Measurements from ENCODE around the gene IAH1. TPM values are rescaled to one million over a fixed set of nuclear protein-coding genes. Genes with fewer than 3 reads are reported as not detected.
A peak's percentile ranks its signal among the peaks of the same experiment; 100 is the strongest.

Gene IAH1, protein sequence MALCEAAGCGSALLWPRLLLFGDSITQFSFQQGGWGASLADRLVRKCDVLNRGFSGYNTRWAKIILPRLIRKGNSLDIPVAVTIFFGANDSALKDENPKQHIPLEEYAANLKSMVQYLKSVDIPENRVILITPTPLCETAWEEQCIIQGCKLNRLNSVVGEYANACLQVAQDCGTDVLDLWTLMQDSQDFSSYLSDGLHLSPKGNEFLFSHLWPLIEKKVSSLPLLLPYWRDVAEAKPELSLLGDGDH
- total RNA-seq: 59.7 TPM
- long read RNA-seq, transcript IAH1-215 (6 exons, 1,266 nt): major isoform, 47 of 77 reads
- long read RNA-seq, transcript IAH1-202 (5 exons, 2,137 nt): minor isoform, 5 of 77 reads
- long read RNA-seq, partial matches to known transcripts: 5 of 77 reads
- long read RNA-seq, other reads (novel, unspliced or antisense): 15 of 77 reads

DNA sequence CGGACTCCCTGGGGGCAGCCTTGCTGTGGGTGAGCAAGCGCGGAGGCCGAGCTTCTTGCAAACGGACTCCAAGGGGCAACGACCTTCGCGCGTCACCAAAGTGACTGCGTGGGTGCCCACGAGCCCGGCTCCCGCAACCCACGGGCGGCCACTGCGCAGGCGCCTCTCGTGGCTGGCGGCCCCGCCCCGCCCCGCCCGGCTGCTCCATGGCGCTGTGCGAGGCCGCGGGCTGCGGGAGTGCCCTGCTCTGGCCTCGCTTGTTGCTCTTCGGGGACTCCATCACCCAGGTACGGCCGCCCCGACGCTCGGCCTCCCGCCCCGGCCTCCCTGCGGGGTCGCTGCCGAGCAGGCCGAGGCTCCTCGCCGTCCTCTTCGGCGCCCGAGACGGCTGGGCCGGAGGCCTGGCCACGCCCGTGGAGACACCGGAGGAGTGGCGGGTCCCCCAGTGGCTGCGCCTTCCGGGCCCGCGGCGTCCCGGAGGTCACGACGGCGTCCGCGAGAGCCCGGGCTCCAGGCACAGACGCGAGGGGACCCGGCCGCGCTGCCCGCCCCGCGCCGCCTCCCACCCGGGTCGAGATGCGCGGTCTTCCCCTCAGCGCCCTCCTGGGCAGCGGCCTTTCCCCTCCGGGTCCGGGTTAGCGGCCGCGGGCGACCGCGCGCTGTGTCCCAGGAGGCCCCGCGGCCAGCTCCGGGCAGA, at the start of gene IAH1:
IAH1 (plus strand) TSS at position 191 of the 697 bp plus-strand sequence; CDS start at position 207, 16 bp downstream.
- DNase-seq (ENCODE audit: low spot score): peak; percentile 91

DNA sequence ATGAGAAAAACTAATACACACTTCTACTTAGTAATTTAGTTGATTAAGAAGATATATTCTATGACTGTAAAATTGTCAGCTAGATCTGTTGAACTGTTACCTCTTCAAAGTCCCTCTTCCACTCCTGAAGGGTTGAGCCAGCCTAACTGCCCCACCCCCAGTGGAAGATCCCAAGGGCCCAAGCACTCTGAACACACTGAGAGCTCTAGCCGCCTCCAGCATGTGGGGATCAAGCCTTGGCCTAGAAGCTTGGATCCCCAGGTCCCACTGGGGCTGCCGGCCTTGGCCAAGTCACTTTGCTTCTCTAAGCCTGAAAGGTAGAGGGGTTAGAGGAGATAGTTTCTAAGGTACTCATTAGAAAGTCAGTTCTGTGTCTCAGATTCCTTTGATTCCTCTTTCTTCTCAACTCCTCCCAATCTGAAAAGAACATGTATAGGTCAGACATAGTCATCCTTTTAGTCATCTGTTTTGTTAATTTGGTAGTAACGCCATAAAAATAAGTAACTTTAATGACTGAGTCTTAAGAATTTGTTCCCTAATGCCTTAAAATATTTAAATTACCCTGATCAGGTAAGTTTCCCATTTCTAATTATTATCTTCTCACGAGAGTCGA, 45.3 kb upstream of the IAH1 start:
- no peak for DNase-seq (ENCODE audit: low spot score)

DNA sequence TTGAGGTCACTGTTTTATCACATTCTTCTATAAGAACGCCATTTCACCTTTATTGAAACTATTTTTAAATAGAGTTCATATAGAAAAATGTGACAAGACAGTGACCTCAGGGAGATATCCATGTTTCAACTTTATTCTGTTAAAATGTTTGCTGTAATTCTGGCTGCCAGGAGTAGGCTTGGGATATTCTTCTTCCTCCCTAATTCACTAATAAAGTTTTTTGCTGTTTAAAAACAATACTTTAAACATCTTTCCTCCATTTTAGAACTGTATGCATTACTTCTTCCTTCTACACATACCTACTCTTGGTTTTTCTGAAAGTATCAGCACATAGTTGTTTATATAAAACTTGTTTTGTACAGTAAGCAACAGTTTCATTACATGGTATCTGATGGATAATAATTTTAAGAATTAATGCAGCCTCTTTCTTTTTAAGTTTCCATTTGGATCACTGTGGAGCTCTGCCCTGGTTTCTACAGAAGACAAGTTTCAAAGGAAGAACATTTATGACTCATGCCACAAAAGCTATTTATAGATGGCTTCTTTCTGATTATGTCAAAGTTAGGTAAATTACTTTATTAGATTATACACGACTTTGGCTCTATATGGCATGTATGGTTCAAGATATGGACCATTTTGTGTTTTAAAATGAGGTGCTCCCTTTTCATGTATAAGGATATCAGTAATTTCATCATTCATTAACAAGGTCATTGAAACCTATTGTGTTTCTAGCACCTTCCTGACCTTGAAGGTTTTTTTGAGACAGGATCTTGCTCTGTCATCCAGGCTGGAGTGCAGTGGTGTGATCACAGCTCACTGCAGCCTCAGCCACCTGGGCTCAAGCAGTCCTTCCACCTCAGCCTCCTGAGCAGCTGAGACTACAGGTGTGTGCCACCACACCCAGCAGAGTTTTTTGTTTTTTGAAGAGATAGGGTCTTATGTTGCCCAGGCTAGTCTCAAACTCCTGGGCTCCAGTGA, 43.7 kb upstream of the IAH1 start:
- no peak for DNase-seq (ENCODE audit: low spot score)

DNA sequence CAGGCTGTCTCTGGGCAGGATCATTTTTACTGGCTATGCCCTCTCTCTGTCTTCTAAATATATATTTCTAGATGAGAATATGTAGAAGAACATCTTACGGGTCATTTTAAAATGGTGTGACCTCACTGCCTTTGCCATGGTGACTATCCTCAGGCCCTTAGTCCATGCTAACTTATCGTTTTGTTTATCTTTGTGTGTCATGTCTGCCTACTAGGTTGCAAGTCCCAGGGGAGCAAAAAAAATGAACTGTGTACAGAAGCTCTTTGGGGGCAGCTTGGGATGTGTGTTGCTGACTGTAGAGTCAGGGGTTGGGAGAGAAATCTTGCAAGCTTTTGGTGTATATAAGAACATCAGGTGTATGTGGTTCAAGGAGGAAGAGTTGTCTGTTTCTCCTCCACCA, 39.9 kb upstream of the IAH1 start:
- no peak for DNase-seq (ENCODE audit: low spot score)

DNA sequence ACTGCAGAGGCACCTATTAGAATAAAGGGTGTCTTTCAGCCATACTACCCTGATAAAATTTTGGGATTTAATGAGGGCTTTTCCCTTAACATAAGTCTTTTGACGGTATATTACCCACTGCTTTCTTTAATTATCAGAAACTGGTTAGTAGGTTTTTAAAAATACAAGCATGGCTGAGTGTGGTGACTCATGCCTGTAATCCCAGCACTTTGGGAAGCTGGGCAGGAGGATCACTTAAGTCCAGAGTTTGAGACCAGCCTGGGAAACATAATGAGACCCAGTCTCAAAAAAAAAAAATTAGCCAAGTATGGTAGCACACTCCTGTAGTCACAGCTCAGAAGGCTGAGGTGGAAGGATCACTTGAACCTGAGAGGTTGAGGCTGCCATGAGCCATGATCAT, 34.8 kb upstream of the IAH1 start:
- DNase-seq (ENCODE audit: low spot score): no peak

DNA sequence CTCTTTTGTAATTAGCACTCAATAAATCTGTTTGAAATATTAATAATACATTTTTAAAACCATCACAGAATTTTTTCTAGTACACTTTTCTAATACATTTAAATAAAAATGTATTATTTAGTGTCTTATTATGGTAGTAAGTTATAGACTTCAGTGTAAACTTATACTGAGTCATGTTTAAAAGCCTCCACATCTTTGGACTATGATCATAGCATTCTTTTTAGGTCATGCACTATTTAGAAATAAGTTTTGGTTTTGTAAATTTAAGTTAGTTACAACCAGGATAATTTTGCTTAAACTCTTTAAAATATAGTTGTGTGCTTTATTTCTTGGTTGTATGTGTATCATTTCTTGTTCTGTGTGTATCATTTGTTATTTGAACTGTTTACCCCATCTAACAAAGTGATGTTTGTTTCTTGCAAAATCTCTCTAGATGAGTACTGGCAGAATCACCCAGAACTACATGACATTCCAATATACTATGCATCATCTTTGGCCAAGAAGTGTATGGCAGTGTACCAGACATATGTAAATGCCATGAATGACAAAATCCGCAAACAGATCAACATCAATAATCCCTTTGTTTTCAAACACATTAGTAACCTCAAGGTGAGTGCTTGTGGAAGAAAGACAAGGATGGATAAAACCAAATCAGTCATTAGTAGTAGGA, 34.2 kb upstream of the IAH1 start:
- DNase-seq (ENCODE audit: low spot score): no peak

DNA sequence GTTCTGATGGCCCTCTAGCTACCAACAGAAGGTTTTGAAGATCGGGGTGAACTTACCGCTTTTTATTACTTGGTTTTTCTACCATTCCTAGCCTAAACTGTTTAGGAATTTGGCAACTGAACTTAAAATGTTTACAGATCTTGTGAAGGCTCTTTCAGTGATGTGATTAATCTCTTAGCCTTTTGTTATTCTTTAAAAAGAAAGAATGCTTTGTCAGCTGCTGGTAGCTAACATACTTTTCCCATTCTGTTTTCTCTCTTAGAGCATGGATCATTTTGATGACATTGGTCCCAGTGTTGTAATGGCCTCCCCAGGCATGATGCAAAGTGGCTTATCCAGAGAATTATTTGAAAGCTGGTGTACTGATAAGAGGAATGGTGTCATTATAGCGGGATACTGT, 32.8 kb upstream of the IAH1 start:
- DNase-seq (ENCODE audit: low spot score): no peak

DNA sequence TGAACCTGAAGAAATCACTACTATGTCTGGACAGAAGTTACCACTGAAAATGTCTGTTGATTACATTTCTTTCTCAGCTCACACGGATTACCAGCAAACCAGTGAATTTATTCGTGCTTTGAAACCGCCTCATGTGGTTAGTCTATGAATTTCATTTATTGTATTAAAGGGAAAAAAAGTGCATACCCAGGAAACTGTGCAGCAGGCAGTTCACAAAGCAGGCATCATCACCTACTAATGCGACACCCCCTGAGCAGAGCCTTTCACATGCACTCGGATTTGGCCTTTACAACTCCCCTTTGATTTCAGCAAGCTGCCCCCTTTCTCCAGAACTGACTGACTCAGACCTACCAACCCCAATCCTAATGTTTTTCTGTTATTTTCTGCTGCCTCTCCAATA, 30.8 kb upstream of the IAH1 start:
- DNase-seq (ENCODE audit: low spot score): no peak

DNA sequence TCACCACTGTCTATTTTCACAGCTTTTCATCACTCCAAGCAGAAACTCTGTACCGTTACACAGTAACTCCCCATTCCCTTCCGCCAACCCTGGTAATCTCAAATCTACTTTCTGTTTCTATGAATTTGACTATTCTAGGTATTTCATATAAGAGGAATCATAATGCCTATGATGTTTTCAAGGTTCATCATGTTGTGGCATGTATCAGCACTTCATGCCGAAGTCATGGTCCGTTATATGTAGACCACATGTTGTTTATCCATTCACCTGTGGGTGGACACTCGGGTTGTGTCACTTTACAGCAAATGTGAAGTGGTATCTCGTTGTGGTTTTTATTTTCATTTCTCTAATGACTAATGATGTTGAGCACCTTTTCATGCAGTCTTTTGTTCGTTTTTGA, 29.3 kb upstream of the IAH1 start:
- no peak for DNase-seq (ENCODE audit: low spot score)

DNA sequence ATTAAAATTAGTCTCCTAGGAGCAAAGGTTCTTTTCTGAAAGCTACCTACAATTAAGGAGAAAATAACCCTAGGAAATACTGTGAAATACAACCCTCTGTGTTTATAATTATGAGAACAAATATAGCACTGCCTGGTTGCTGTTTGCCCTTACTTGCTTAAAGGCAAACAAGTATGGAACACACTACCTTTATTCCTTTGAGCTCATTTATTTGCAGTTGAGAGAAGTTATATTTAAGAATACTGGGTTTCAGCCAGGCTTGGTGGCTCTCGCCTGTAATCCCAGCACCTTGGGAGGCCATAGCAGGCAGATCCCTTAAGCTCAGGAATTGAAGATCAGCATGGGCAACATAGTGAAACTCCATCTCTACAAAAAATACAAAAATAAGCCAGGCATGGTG, 23.1 kb upstream of the IAH1 start:
- no peak for DNase-seq (ENCODE audit: low spot score)

DNA sequence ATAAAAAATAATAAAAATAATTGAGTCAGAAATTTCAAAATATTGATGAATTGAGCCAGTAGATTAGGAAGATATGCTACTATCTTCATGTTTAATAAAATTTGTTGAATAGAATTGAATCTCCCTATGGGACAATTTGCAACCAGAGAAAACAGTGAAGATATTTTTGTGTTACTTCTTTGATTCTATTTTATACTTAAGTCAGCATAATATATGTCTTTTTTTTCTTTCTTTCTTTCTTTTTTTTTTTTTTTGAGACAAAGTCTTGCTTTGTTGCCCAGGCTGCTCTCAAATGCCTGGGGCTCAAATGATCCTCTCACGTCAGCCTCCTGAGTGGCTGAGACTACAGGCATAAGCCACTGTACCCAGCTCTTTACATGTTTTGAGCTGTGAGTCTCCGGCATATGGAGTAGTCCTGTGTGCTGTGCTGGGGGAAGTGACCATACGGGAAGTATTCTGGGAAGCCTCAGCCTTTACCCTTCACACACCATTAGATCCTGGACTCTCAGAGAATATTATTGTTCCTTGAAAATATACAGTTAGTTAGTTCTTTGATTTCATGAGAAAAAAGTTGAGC, 13.8 kb upstream of the IAH1 start:
- DNase-seq (ENCODE audit: low spot score): no peak

DNA sequence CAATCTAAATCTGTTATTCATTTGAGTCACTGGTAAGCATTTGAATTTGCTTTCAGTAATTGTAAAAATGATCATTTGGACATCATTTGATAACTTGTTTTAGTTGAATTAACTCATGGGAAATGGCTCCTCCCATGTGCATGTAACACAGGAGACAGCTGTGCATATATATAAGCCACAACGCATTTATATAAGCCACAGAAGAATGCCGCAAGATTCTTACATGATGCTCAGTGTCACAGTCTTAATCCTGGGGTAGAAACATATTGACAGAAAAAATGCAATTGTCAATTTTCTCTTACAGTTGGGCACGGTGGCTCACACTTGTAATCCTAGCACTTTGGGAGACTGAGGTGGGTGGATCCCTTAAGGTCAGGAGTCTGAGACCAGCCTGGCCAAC, 13.3 kb upstream of the IAH1 start:
- DNase-seq (ENCODE audit: low spot score): no peak

DNA sequence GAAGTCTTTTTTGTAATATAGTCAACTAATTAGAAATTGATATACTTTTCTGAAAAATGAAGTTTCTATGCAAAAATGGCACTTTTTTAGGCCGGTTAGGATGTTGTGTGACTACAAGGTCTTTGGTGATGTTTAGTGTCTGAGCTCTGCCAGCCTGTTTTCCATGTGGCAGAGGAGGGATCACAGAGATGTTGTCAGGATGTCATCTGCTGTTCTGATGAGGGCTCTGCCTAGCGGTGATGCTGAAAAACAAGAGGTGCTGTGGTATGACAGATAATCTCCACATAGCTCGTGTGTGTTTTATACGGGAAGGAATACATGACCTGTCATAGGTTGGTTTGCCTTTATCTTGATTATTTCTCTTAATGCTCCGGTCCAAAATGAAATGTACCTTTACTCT, 12.0 kb upstream of the IAH1 start:
- DNase-seq (ENCODE audit: low spot score): no peak

DNA sequence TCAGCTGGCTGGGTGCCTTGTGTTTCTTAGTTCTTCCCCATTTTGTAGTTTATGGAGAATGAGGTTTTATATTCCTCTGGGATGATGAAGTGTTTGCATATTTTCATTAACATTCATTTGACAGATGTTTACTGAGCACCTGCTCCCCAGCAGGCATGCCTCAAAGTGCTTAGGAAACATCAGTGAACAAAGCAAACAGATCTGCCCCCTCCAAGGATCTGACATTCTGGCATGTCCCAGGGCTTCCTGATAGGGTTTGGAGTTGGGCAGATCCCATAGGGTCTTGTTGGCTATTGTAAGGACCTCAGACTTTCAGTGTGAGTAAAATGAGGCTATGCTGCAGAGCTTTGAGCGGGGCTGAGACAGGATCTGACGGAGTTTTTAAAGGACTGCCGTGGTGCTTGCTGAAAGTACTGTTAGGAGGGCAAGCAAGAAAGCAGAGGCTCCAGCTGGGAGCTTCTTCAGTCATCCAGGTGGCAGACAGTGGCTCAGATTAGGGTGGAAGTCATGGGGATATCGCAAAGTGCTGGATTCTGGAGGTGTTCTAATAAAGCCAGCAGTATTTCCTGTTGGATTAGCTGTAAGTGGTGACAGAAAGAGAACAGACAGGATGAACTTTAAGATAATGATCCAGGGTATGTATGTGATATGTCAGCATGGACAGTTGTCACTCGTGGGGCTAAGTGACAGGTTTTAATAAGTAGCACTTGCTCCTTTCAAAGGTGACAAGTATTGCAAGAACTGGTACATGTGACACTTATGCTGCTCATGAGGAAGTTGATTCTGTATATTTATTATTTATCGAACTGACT, 11.3 kb upstream of the IAH1 start:
- no peak for DNase-seq (ENCODE audit: low spot score)

DNA sequence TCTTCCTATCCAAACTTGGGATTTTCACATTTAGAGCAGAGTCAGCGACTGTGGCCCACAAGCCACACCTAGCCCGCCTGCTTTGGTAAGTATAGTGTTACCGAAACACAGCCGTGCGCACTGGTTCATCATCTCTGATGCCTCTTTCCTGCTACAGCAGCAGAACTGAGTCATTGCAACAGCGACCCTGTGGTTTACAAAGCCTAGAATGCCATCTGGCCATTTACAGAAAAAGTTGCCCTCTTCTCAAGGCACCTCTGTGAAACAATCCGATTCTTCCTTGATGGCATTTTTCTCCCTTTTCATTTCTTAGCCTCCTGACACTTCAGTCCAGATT, 10.7 kb upstream of the IAH1 start:
- no peak for DNase-seq (ENCODE audit: low spot score)

DNA sequence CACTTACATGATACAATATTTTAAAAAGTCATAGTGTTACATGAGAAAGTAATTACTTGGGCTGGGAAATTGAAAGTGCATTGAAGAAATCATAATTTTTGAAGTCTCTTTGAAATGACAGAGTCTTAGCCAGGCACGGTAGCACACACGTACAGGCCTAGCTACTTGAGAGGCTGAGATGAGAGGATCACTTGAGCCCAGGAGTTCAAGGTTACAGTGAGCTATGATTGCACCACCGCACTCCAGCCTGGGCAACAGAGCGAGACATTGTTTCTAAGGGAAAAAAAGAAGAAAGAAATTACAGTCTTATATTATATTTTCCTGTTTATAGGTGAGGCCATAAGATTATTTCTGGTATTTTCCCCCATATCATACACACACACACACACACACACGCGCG, 9.2 kb upstream of the IAH1 start:
- DNase-seq (ENCODE audit: low spot score): no peak

DNA sequence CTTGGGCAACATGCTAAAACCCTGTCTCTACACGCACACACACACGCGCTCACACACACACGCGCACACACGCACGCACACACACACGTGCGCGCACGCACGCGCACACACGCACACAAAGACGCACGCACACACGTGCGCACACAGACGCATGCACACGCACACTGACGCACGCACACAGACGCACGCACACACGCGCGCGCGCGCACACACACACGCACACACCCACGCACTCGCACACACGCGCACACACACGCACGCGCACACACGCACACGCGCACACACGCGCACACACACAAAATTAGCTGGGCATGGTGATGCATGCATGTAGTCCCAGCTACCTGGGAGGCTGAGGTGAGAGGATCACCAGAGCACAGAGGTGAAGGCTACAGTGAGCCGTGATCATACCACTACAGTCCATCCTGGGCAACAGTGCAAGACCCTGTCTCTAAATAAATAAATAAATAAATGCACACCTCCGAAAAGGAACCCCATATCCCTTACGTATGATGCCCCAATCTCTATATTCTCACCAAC, 8.1 kb upstream of the IAH1 start:
- no peak for DNase-seq (ENCODE audit: low spot score)

DNA sequence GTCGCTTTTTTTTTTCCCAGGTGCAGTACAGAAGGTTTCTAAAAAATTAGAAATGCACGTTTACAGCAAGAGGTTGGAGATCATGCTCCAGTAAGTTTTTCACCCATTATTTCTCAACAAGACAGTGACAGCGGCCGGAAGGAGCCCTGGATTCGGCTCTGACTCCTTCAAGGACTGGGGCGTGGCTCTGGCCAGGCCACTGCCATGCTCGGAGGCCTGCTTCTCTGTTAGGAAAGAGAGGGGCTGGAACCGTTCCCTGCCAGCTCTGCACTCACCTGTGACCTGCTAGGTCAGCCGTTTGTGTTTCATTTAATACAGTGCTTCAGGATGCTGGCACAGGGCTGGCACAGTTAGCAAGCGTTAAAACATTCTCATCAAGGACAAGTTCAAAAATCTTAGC, 6.7 kb upstream of the IAH1 start:
- no peak for DNase-seq (ENCODE audit: low spot score)

DNA sequence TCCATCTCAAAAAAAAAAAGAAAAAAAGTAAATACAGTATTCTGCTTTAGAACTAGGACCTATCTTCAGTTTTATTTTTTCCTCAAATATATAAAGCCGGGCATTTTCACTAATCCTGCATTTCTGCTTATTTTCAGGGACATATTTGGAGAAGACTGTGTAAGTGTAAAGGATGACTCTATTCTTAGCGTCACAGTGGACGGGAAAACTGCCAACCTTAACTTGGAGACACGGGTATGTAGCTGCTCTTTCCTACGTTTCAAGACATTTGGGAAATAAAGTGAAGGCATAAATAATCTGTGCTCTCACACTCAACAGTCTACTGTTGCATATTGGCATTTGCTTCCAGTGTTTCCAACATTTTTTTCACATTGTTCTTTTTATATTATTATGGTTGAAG, 3.1 kb upstream of the IAH1 start:
- DNase-seq (ENCODE audit: low spot score): no peak
